GM19239 (cell line): ENCODE measurements around the gene SPDYE2B.
"Not testable (repeated sequence)": the region's sequence is repeated elsewhere in the genome, so short reads cannot be mapped to it uniquely, and the experiment has no call there.

Source experiments
- DNase-seq: peaks from one replicate; pipeline ENCODE4 v3.0.0; 2011; ENCODE audit warnings: low spot score; ENCODE audit not compliant: insufficient read length
- FAIRE-seq: peaks from 2 replicates; lab custom pipeline; 2011; peaks lifted over from hg19 to GRCh38; lab: Jason Lieb, UNC

SPDYE2B gene

DNA sequence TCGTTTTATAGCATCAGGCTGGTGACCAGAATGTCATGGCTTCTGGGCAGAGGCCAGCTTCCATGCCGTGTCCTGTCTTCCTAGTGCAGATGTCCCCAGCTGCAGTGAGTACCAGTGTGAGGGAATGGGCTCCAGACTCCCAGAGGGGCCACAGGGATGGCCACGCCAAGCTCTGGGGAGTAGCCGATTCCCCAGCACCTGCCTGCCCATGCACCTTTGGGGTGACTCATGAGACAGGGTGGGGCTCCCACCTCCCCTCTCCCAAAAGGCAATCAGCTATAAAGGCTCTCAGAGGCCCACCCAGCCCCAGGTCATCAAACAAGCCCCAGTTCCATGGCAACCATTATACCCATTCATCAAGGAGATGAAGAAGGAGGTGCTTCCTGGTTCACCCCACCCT is at the start of gene SPDYE2B:
Gene SPDYE2B, plus strand, starts transcription at position 396 of the 400 bp plus-strand sequence. CDS start 2,030 bp downstream, outside the sequence.
- not testable (repeated sequence) for FAIRE-seq, DNase-seq

GRCh38 chr7:102602317-102602716 is 47.8 kb upstream of the SPDYE2B start:
- not testable (repeated sequence) for DNase-seq

DNA sequence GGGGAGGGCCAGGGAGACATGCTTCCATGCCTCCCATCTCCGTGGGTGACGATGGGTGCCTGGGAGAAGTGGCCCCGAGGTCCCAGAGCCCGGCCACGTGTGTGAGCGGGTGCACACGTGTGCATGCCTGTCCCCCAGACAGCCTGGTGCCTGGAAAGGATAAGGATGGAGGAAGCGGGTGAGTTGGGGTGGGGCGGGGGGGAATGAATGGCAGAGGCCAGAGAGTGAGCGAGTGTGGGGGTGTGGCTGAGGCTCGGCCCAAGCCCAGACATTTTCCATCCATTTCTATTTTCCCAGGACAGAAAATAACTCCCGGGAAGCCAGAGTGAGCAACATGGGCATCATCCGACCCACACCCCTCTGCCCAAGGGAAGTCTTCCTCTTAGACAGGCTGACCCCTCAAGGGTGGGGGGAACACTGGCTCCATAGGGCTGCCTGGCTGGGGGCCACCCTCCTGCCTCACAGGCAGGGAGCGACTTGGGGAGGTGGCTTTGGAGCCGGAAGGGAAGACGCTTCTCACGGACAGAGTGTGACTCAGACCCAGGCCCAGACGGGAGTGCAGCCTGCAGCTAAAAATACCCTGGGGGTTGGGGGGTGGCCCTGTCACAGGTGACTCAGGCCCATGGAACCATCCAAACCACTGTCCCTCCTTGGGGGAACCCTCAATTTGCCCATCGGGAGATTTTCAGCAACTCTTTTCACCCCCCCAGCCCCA is 45.5 kb upstream of the SPDYE2B start:
- FAIRE-seq, DNase-seq: not testable (repeated sequence)

More at GRCh38 chr7:102602317-102602716, 47.8 kb upstream of the SPDYE2B start:
- FAIRE-seq = not testable (repeated sequence)

DNA sequence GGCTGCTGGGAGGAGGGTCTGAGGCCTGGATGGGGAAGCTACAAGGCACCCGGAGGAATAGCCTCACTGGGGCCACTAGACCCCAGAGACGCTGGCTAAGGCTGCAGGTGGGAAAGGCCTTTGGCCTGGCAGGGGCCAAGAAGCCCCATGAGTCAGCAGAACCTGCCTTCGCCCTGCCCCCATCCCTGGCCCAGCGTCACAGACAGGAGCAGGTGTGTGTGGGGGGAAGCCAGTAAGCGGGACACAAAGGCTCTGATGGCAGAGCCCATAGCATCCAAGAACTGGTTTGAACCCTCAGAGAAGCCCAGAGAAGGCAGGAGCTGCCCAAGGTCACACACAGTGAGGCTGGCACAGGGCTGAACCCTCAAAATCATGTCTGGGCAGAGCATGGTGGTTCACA is 43.3 kb upstream of the SPDYE2B start:
- FAIRE-seq, DNase-seq: not testable (repeated sequence)

DNA sequence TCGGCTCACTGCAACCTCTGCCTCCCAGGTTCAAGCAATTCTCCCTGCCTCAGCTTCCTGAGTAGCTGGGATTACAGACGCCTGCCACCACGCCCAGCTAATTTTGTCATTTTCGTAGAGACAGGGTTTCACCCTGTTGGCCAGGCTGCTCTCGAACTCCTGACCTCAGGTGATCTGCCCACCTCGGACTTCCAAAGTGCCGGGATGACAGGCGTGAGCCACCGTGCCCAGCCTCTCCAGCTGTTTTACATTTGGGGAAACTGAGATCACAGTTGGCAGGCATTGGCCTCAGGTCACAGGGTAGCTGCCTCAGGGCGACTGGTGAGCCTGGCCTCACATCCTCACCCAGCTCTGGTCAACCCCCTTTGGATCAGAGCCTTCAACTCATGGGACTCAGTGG is 40.4 kb upstream of the SPDYE2B start:
- not testable (repeated sequence) for DNase-seq, FAIRE-seq

- DNase-seq, FAIRE-seq: not testable (repeated sequence)
Observed at GRCh38 chr7:102610441-102610840, 39.7 kb upstream of the SPDYE2B start.

- not testable (repeated sequence) for DNase-seq
- FAIRE-seq = peak; percentile 94
Observed at GRCh38 chr7:102611013-102611674, 39.0 kb upstream of the SPDYE2B start.

DNA sequence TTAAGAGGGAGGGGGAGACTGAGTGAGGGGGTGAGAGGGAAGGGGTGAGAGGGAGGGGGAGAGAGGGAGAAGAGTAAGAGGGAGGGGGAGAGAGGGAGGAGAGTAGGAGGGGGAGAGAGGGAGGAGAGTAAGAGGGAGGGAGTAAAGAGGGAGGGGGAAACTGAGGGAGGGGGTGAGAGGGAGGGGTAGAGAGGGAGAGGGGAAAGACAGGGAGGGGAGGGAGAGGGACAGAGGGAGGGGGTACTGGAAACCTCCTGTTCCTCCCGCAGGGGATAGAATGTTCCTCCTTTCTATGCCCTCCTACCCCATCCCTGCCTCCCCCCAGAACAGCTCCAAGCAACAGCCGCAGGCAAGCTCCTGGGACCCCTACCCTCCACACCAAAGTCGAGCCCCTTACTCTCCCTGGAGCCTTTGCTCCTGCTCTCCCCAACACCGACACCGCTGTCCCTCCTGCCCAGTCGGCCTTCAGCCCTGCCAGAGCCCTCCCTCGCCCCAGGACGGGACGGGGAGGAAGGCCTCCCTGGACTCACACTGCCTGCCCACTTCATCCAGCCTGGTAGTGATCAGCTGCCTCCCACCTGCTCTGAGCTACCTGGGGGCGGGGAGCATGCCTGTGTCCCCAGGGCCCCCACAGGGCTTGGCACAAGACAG is 38.3 kb upstream of the SPDYE2B start:
- DNase-seq = not testable (repeated sequence)

DNA sequence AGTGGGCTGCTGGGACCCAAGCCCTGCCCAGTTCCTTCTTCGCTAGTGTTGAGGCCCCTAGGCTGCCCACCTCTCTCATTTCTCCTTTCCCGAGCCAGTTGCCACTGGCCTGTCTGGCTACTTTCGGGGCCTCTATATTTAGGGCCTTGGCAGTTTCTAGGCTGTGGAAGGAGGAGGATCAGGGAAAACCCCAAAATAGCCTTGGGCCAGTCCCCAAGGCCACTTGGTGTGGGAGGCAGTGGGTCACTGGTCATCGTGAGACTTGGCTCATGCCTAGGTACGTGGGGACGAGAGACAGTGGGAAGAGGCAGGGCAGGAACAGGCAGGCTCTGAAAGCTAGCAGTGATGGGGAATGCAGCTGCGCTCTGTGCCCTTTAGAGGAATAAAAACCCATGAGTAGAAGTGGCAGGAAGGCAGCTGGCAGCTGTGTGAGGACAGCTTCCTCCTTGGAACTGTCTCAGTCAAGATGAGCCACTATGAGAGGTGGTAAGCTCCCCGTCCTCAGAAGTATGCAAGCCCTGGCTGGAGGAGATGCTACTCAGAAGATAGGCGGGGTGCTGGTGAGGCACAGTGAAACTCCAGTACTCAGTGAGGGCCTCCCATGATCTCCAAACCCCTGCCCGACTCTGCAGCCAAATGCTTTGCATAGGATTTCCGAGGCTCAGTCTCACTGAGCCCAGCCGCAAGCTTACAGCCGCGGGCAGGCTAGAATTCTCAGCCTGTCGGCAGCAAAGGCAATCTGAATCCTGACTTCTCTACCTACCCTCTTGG is 36.4 kb upstream of the SPDYE2B start:
- FAIRE-seq = peak; percentile 100
- not testable (repeated sequence) for DNase-seq

More for the DNA sequence above, 38.3 kb upstream of the SPDYE2B start:
- not testable (repeated sequence) for FAIRE-seq

GRCh38 chr7:102614346-102614697 is 35.8 kb upstream of the SPDYE2B start:
- not testable (repeated sequence) for FAIRE-seq, DNase-seq

DNA sequence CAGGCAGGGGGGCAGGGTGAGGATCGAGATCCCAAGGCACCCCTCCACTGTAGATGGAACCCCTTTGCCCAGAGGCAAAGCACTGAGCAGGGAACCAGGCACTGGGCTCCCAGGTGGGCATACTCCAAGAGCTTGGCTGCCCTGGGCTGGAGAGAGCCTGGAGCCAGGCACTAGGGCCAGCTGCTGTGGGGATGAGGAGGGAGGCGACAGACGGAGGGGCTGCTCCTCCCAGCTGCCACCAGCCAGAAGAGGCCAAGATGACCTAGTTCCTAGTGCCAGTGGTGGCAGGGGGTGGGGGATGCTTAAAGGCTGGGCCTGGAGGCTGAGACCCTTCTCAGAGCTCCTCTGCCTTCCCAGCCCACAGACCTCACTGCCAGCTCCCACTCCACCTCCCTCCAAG is 35.2 kb upstream of the SPDYE2B start:
- not testable (repeated sequence) for DNase-seq, FAIRE-seq

- DNase-seq, FAIRE-seq: not testable (repeated sequence)
Observed at GRCh38 chr7:102615930-102616329, 34.2 kb upstream of the SPDYE2B start.

- peak; percentile 51 for FAIRE-seq
- not testable (repeated sequence) for DNase-seq
Observed at GRCh38 chr7:102616507-102617125, 33.5 kb upstream of the SPDYE2B start, which contains the start of gene RASA4. TSS of gene RASA4 (minus strand) at chr7:102616756. CDS start at chr7:102616689, 67 bp downstream.

DNA sequence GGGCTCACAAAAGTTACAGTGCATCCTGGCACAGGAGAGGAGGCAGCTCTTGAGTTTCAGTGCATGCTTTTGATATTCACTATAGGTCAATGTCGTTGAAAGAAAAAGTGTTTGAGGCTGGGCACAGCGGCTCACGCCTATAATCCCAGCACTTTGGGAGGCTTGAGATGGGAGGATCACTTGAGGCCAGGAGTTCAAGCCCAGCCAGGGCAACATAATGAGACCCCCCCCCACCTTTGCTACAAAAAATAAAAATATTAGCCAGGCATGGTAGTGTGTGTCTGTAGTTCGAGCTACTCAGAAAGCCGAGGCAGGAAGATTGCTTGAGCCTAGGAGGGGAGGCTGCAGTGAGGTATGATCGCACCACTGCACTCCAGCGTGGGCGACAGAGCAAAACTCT is 32.0 kb upstream of the SPDYE2B start:
- not testable (repeated sequence) for FAIRE-seq, DNase-seq

DNA sequence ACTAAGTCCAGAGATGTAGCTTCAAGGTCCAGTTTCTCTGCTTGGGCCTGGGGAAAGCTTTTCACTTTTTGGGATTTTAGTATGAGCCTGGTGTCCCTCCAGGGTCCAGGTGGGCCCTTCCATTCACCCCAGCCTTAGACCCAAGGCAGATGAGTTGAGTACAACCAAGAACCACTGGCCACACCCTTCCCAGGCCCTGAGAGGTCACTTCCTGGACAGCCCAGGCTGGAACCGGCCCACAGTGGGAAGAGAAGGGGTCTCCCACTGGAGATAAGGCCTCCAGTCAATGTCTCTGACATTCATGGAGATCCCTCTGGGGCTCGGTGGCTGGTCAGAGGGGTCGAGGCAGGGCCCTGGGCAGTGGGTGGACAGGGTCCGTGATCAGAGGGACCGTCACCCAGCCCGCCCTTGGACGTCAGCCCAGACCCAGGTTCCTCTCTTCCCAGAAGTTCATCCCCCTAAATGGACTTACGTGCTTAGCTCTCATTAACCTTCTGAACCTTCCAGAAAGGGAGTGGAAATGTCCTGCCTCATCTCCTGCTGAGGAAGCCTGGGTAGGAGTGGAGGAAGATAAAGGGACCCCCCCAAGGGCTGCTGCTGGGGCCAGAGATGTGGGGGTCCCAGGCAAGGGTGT is 22.7 kb upstream of the SPDYE2B start:
- not testable (repeated sequence) for DNase-seq, FAIRE-seq

DNA sequence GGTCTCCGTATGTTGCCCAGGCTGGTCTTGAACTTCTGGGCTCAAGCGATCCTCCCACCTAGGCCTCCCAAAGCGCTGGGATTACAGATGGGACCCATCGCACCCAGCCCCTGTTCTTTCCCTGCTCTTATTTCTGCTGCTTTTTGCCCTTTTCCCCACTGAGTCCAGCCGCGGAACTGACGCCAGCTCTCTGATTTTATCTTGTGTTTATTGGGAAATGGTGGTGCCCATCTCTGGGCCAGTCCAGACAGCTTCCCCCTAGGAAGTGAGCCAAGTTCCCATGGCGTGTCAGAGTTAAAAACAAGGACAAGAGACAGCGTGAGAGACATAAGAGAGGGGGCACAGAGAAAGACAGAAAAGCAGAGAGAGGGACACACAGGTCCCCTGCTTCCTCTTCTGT is 19.5 kb upstream of the SPDYE2B start:
- not testable (repeated sequence) for DNase-seq, FAIRE-seq

DNA sequence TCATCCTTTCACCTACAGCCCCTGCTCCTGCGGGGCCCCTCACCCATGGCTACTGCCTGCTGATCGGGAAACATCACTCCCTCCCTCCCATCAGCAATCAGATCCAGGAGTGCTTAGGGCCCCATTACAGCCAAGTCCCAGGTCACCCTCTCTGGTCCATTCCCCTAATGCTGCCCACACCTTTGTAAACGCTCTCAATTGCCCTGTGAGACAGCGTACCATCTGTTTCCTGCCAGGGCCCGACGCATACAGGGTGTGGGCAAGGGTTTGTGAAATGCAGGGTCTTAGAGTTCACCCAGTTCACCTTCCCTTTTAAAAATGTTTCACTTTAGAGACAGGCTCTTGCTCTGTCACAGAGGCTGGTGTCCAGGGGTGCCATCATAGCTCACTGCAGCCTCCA is 15.8 kb upstream of the SPDYE2B start:
- not testable (repeated sequence) for DNase-seq, FAIRE-seq

DNA sequence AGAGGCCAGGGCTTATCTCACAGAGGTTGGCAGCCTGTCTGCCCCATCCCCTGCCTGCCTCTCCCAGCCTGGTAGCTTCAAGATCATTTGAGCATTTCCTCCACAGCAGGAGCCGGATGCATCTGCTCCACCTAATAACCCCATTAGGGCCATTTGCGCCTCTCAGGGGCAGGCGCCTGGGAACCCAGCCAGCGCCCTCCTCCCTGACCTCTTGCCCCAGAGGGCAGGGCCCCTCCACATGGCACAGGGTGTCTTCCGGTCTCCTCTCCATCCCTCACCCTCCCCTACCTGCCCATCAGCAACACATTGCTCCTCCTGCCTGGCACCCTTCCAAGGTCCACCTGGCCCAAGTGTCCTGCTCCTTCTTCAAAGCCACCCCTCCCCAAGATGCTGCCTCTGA is 14.8 kb upstream of the SPDYE2B start:
- FAIRE-seq, DNase-seq: not testable (repeated sequence)

GRCh38 chr7:102636956-102637355 is 13.2 kb upstream of the SPDYE2B start:
- not testable (repeated sequence) for FAIRE-seq, DNase-seq
